Upper lobe of left lung (tissue), 6 donors: ENCODE results near the gene RANBP9. TPM values are rescaled to one million over a fixed set of nuclear protein-coding genes. Genes with fewer than 3 reads are reported as not detected.

Experiments
- ATAC-seq, 2 donors: fragments of 200-7000 bp; cut with Tn5 transposase; one replicate each; pipeline ENCODE4 v1.9.1; 2022; ENCODE audit warnings: mild to moderate bottlenecking in 2 of 2, moderate library complexity in 2 of 2; ENCODE audit not compliant: low FRiP score in 2 of 2
- DNase-seq, 2 donors: peaks; one replicate each; pipeline ENCODE4 v3.0.0-alpha.2; 2019 to 2020
- H3K27ac ChIP-seq, 4 donors: fragments of 200-600 bp; sonication (generic); one replicate each; pipeline ENCODE4 v1.5.1; 2016 to 2019
- H3K27me3 ChIP-seq, 4 donors: fragments of 200-600 bp; sonication (generic); one replicate each; pipeline ENCODE4 v1.5.1; 2017 to 2019
- H3K36me3 ChIP-seq, 4 donors: fragments of 200-600 bp; sonication (generic); one replicate each; pipeline ENCODE4 v1.5.1; 2016 to 2019
- H3K4me1 ChIP-seq, 4 donors: fragments of 200-600 bp; sonication (generic); one replicate each; pipeline ENCODE4 v1.5.1; 2018 to 2019
- H3K4me3 ChIP-seq, 4 donors: fragments of 200-600 bp; sonication (generic); one replicate each; pipeline ENCODE4 v1.5.1; 2017 to 2019; ENCODE audit warnings: mild to moderate bottlenecking in 2 of 4, moderate library complexity in 1 of 4
- H3K9me3 ChIP-seq, 4 donors: fragments of 200-600 bp; sonication (generic); one replicate each; pipeline ENCODE4 v1.5.1; 2018 to 2019
- EP300 ChIP-seq, 4 donors: sonication (generic); formaldehyde crosslinking; IDR thresholded peaks; one replicate each; pipeline ENCODE4 v1.5.1; 2017; ENCODE audit warnings: antibody characterized with exemption in 4 of 4, control low read depth in 2 of 4
- POLR2A ChIP-seq, 4 donors: fragments of 450-650 bp; IDR thresholded peaks; one replicate each; pipeline ENCODE4 v1.5.1; 2016 to 2017; ENCODE audit warnings: antibody characterized with exemption in 4 of 4, mild to moderate bottlenecking in 2 of 4
- POLR2AphosphoS5 ChIP-seq, 2 donors: sonication (generic); formaldehyde crosslinking; IDR thresholded peaks; one replicate each; pipeline ENCODE4 v1.5.1; 2017; ENCODE audit warnings: antibody characterized with exemption in 2 of 2
- WGBS, 2 donors: methylation state at CpG; one replicate each; pipeline ENCODE4 v1.1.5; 2017 to 2018; 5-methylcytosine and 5-hydroxymethylcytosine counted together
- total RNA-seq, 6 donors: library from RNA; depleted of rRNA in 4 of 6; stranded (reverse); fragments of >200 nt in 4 of 6; gene quantifications; one replicate each; pipeline versions ENCODE4 v1.1.0 to v1.2.1, GENCODE V29; 2016 to 2021
- TF ChIP-seq, protein P1 (sequence below), 6 experiments: fragments of 450-650 bp in 4 of 6; fragments of 200-600 bp in 2 of 6; sonication (generic) in 2 of 6; IDR thresholded peaks; one replicate each; pipeline ENCODE4 v1.5.1; 2016 to 2019; ENCODE audit warnings: antibody characterized with exemption in 6 of 6
- donor health status: DM: no; HTN: no; CAD: no; lungs with moderate emphysema.
- donor health status: DM: no; HTN: yes; CAD: no; lungs with severe emphysema.

The RANBP9 gene
- total RNA-seq, 6 donors from 2014 or later = 29.8 to 46.7 (median 36.4) TPM

DNA sequence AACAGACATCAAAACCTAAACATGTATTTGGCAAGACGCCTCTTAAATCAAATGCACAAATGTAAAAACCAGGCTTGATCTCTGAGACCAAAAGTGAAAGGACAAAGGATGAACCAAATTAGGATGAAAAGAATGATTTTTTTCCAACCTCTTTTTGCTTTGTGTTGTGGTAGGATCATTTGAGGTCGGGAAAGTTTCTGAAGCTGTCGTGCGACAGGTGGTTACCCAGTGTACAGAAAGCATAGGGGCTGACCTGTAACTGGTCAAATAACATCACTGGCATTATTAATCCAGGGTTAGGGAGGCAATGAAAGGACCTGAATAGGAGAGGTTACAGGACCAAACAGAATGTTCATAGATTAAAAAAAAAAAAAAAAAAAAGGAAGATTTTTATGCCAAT is 114.6 kb downstream of the RANBP9 start:
- no peak overlapping the region for H3K4me3 ChIP-seq
- H3K27ac ChIP-seq = no peak overlapping the region
- no peaks in the 10 kb centered on the region for H3K9me3 ChIP-seq
- no peak for DNase-seq
- no peaks in the 10 kb centered on the region for H3K27me3 ChIP-seq
- H3K4me1 ChIP-seq = no peaks in the 10 kb centered on the region
- ATAC-seq = no peak
- no peak for TF ChIP-seq POLR2AphosphoS5 (IDR thresholded peaks at IDR 0.05)
- TF ChIP-seq, protein P1, sequence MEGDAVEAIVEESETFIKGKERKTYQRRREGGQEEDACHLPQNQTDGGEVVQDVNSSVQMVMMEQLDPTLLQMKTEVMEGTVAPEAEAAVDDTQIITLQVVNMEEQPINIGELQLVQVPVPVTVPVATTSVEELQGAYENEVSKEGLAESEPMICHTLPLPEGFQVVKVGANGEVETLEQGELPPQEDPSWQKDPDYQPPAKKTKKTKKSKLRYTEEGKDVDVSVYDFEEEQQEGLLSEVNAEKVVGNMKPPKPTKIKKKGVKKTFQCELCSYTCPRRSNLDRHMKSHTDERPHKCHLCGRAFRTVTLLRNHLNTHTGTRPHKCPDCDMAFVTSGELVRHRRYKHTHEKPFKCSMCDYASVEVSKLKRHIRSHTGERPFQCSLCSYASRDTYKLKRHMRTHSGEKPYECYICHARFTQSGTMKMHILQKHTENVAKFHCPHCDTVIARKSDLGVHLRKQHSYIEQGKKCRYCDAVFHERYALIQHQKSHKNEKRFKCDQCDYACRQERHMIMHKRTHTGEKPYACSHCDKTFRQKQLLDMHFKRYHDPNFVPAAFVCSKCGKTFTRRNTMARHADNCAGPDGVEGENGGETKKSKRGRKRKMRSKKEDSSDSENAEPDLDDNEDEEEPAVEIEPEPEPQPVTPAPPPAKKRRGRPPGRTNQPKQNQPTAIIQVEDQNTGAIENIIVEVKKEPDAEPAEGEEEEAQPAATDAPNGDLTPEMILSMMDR (IDR thresholded peaks at IDR 0.05) = no peak
- TF ChIP-seq EP300 (IDR thresholded peaks at IDR 0.05) = no peak
- TF ChIP-seq POLR2A (IDR thresholded peaks at IDR 0.05) = no peak
- H3K36me3 ChIP-seq = peaks cover 0 to 84% (median 42%) of the 10 kb centered on the region in 4 donors
- 94 to 95% methylated on average over 4 of the region's 4 CpGs for WGBS, 2 donors

DNA sequence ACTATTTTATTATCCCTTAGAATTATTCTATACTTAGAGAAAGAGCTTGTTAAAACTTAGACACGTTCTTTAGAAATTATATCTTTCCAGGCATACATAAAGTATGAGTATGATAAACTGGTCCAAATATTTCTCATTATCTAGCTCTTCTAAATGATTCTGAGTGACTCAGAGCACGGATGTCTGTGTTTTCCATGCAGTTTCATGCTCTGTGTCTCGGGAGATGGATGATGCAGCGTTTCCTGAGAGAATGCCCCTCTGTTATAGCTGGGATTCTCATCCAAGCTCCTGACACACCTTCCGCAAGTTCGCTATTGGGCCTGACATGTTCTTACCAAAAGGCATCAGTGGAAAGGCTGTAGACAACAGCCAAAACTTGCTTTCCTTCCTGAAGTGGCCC is 117.9 kb downstream of the RANBP9 start:
- no peaks in the 10 kb centered on the region for H3K9me3 ChIP-seq
- ATAC-seq = no peak
- no peak overlapping the region for H3K27ac ChIP-seq
- no peaks in the 10 kb centered on the region for H3K27me3 ChIP-seq
- H3K4me3 ChIP-seq = no peak overlapping the region
- TF ChIP-seq EP300 (IDR thresholded peaks at IDR 0.05) = no peak
- TF ChIP-seq, protein P1 (IDR thresholded peaks at IDR 0.05) = no peak
- no peak for TF ChIP-seq POLR2A (IDR thresholded peaks at IDR 0.05)
- TF ChIP-seq POLR2AphosphoS5 (IDR thresholded peaks at IDR 0.05) = no peak
- WGBS, 2 donors = 89 to 96% methylated on average over 6 of the region's 6 CpGs
- peaks cover 0 to 79% (median 40%) of the 10 kb centered on the region in 4 donors for H3K36me3 ChIP-seq
- DNase-seq = no peak
- H3K4me1 ChIP-seq = no peaks in the 10 kb centered on the region

DNA sequence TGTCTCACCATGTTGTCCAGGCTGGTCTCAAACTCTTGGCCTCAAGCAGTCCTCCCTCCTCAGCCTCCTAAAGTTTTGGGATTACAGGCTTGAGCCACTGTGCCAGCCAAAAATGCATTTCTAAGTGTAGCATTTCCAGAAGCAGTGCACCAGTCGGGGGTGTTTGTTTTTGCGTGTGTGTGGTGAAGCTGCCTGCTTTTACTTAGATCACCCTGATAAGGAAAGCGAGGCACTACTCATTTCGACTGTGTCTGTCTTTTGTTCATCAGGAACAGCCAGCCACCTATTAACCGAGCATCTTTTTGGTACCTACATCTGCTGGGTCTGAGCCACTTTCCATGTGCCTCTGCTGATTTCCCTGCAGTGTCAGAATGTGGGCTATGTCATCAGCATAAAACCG is 118.5 kb downstream of the RANBP9 start:
- Histone ChIP-seq H3K36me3 (peaks cover 0 to 79% (median 39%) of the 10 kb centered on the region in 4 donors), H3K4me1 (no peaks in the 10 kb centered on the region), H3K9me3 (no peaks in the 10 kb centered on the region), H3K27ac (no peak overlapping the region), H3K27me3 (no peaks in the 10 kb centered on the region), H3K4me3 (no peak overlapping the region)
- WGBS, 2 donors = 85 to 90% methylated on average over 6 of the region's 6 CpGs
- DNase-seq (no peak), ATAC-seq (no peak)
- no peak for TF ChIP-seq POLR2AphosphoS5 (IDR thresholded peaks at IDR 0.05)
- TF ChIP-seq POLR2A (IDR thresholded peaks at IDR 0.05) = no peak
- TF ChIP-seq EP300 (IDR thresholded peaks at IDR 0.05) = no peak
- TF ChIP-seq, protein P1 (IDR thresholded peaks at IDR 0.05) = no peak

DNA sequence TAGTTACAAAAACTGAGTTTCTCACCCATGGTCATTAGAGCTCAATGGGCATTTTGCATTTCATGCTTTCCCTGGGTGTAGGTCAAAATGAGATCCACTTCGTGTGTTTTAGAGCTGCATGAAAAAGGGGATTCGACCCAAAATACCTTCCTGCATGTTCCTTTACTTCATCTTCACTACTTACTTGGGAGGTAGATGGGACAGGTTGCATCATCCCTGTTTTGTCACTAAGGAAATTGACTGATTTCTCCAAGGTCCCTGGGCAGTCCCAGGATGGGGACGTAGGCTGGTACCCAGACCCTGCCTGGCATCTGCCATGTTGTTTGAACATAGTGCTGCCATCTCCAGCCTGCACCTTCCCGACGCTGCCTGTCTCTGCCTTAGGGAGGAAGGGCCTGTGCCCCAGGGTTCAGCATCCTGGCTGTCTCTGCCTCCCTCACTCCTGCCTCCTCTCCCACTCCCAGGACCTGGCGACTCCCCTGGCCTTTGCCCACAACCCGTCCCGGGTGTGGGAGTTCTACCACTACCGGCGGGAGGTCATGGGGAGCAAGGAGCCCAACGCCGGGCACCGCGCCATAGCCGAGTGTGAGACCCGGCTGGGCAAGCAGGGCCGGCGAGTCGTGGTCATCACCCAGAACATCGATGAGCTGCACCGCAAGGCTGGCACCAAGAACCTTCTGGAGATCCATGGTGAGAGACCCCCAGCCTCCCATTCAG is 120.3 kb downstream of the RANBP9 start:
- DNase-seq (peak in 1 of 2 donors; percentile 79), ATAC-seq (no peak)
- peaks cover 0 to 78% (median 42%) of the 10 kb centered on the region in 4 donors for H3K36me3 ChIP-seq
- 90 to 96% methylated on average over 15 to 21 of the region's 21 CpGs for WGBS, 2 donors
- H3K27ac ChIP-seq = no peak overlapping the region
- no peaks in the 10 kb centered on the region for H3K27me3 ChIP-seq
- H3K9me3 ChIP-seq = no peaks in the 10 kb centered on the region
- TF ChIP-seq, protein P1 (IDR thresholded peaks at IDR 0.05) = no peak
- TF ChIP-seq POLR2A (IDR thresholded peaks at IDR 0.05) = no peak
- no peak for TF ChIP-seq POLR2AphosphoS5 (IDR thresholded peaks at IDR 0.05)
- no peak for TF ChIP-seq EP300 (IDR thresholded peaks at IDR 0.05)
- H3K4me3 ChIP-seq = no peak overlapping the region
- H3K4me1 ChIP-seq = no peaks in the 10 kb centered on the region
